ENCODE measurements around the gene TMEM35B.

The TMEM35B gene

GRCh38 chr1:34984793-34985608 is at the start of gene TMEM35B:
TMEM35B (minus strand) TSS chr1:34985347; CDS start chr1:34985305, 42 bp downstream.
- TF ChIP-seq YY1 (IDR thresholded peaks at IDR 0.05; ENCODE audit: insufficient read depth, insufficient read length) = peak; percentile 13
- no peak for TF ChIP-seq SUZ12 (IDR thresholded peaks at IDR 0.05; ENCODE audit: extremely low read depth, insufficient read depth, insufficient read length)
- no peak for TF ChIP-seq ZNF274 (IDR thresholded peaks at IDR 0.05; ENCODE audit: low read depth, low read length)
- H3K9me3 ChIP-seq (ENCODE audit: insufficient read depth, low read length) = no peaks in the 10 kb centered on the region
- peak within 1 kb of the TSS; percentile 95 for H3K9ac ChIP-seq (ENCODE audit: insufficient read length, low read depth)
- peaks cover 8% of the 10 kb centered on the region for H3K4me1 ChIP-seq (ENCODE audit: insufficient read depth, insufficient read length)
- no peaks in the 10 kb centered on the region for H3K27me3 ChIP-seq (ENCODE audit: insufficient read depth, insufficient read length)
- peaks cover 21% of the 10 kb centered on the region for H3K36me3 ChIP-seq (ENCODE audit: insufficient read depth, insufficient read length, low read length)
- peak within 1 kb of the TSS; percentile 79 for H3K4me3 ChIP-seq (ENCODE audit: insufficient read length, low read depth)
- peak; percentile 32 for DNase-seq (ENCODE audit: low read depth, low spot score)

GRCh38 chr1:35033346-35033745 is 48.2 kb upstream of the TMEM35B start:
- Histone ChIP-seq H3K27me3 (ENCODE audit: insufficient read depth, insufficient read length) (no peaks in the 10 kb centered on the region), H3K9me3 (ENCODE audit: insufficient read depth, low read length) (peaks cover 28% of the 10 kb centered on the region), H3K36me3 (ENCODE audit: insufficient read depth, insufficient read length, low read length) (peaks cover 7% of the 10 kb centered on the region), H3K4me1 (ENCODE audit: insufficient read depth, insufficient read length) (no peaks in the 10 kb centered on the region), H3K4me3 (ENCODE audit: insufficient read length, low read depth) (no peak overlapping the region), H3K9ac (ENCODE audit: insufficient read length, low read depth) (no peak overlapping the region)
- no peak for DNase-seq (ENCODE audit: low read depth, low spot score)
- TF ChIP-seq YY1 (IDR thresholded peaks at IDR 0.05; ENCODE audit: insufficient read depth, insufficient read length) (no peak), ZNF274 (IDR thresholded peaks at IDR 0.05; ENCODE audit: low read depth, low read length) (no peak), SUZ12 (IDR thresholded peaks at IDR 0.05; ENCODE audit: extremely low read depth, insufficient read depth, insufficient read length) (no peak)

- Histone ChIP-seq H3K4me1 (ENCODE audit: insufficient read depth, insufficient read length) (no peaks in the 10 kb centered on the region), H3K9me3 (ENCODE audit: insufficient read depth, low read length) (peaks cover 28% of the 10 kb centered on the region), H3K4me3 (ENCODE audit: insufficient read length, low read depth) (peak overlapping the region; percentile 83), H3K9ac (ENCODE audit: insufficient read length, low read depth) (no peak overlapping the region), H3K27me3 (ENCODE audit: insufficient read depth, insufficient read length) (no peaks in the 10 kb centered on the region), H3K36me3 (ENCODE audit: insufficient read depth, insufficient read length, low read length) (peaks cover 13% of the 10 kb centered on the region)
- no peak for DNase-seq (ENCODE audit: low read depth, low spot score)
- no peak for TF ChIP-seq SUZ12 (IDR thresholded peaks at IDR 0.05; ENCODE audit: extremely low read depth, insufficient read depth, insufficient read length)
- no peak for TF ChIP-seq YY1 (IDR thresholded peaks at IDR 0.05; ENCODE audit: insufficient read depth, insufficient read length)
These were observed 47.2 kb upstream of the TMEM35B start for GRCh38 chr1:35032384-35032739.

DNA sequence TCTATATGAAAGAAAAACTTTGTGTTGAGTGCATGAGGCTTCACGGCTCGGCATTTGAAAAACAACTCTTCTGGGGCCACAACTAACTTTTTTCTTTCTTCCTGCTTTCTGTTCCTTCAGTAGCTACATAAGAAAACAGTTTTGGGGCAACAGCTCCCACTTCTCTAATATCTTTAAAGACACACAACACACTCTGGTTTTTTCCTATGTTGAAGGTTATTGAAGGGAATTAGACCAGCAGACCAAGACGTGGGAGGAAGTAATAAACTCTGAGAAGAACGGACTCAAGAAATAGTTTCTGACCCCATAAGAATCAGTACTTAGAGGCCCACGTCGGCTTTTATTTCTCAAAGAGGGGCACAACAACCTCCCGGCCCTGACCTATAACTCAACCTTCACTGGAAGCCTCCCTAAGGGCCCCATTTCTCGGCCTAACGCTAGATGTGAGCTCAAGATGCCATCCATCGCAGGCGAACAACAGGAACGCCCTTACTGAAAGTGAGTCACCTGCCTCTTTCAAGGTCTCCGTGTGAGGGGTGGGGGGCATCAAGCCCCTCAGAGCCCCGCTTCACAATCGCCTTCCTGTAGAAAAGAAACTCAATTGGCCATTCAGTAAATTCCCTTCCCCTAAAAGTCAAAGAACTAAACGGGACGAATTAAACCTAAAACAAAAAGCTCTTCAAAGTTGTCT is 45.8 kb upstream of the TMEM35B start:
- Histone ChIP-seq H3K9me3 (ENCODE audit: insufficient read depth, low read length) (peaks cover 28% of the 10 kb centered on the region), H3K9ac (ENCODE audit: insufficient read length, low read depth) (peak overlapping the region; percentile 77), H3K4me1 (ENCODE audit: insufficient read depth, insufficient read length) (no peaks in the 10 kb centered on the region), H3K36me3 (ENCODE audit: insufficient read depth, insufficient read length, low read length) (peaks cover 17% of the 10 kb centered on the region), H3K4me3 (ENCODE audit: insufficient read length, low read depth) (peak overlapping the region; percentile 83), H3K27me3 (ENCODE audit: insufficient read depth, insufficient read length) (no peaks in the 10 kb centered on the region)
- DNase-seq (ENCODE audit: low read depth, low spot score) = peak; percentile 35
- TF ChIP-seq SUZ12 (IDR thresholded peaks at IDR 0.05; ENCODE audit: extremely low read depth, insufficient read depth, insufficient read length) (no peak), ZNF274 (IDR thresholded peaks at IDR 0.05; ENCODE audit: low read depth, low read length) (no peak)

- Histone ChIP-seq H3K27me3 (ENCODE audit: insufficient read depth, insufficient read length) (no peaks in the 10 kb centered on the region), H3K36me3 (ENCODE audit: insufficient read depth, insufficient read length, low read length) (peaks cover 17% of the 10 kb centered on the region), H3K9me3 (ENCODE audit: insufficient read depth, low read length) (peaks cover 28% of the 10 kb centered on the region), H3K4me1 (ENCODE audit: insufficient read depth, insufficient read length) (no peaks in the 10 kb centered on the region), H3K9ac (ENCODE audit: insufficient read length, low read depth) (peak overlapping the region; percentile 77), H3K4me3 (ENCODE audit: insufficient read length, low read depth) (peak overlapping the region; percentile 83)
- DNase-seq (ENCODE audit: low read depth, low spot score) = no peak
- TF ChIP-seq YY1 (IDR thresholded peaks at IDR 0.05; ENCODE audit: insufficient read depth, insufficient read length) = no peak
These were observed 45.2 kb upstream of the TMEM35B start for GRCh38 chr1:35030338-35030737.

- H3K4me1 ChIP-seq (ENCODE audit: insufficient read depth, insufficient read length) = no peaks in the 10 kb centered on the region
- no peak for TF ChIP-seq SUZ12 (IDR thresholded peaks at IDR 0.05; ENCODE audit: extremely low read depth, insufficient read depth, insufficient read length)
- no peak for TF ChIP-seq ZNF274 (IDR thresholded peaks at IDR 0.05; ENCODE audit: low read depth, low read length)
- no peak for TF ChIP-seq YY1 (IDR thresholded peaks at IDR 0.05; ENCODE audit: insufficient read depth, insufficient read length)
- no peak for DNase-seq (ENCODE audit: low read depth, low spot score)
- peaks cover 27% of the 10 kb centered on the region for H3K9me3 ChIP-seq (ENCODE audit: insufficient read depth, low read length)
- no peaks in the 10 kb centered on the region for H3K27me3 ChIP-seq (ENCODE audit: insufficient read depth, insufficient read length)
- no peak overlapping the region for H3K4me3 ChIP-seq (ENCODE audit: insufficient read length, low read depth)
- H3K9ac ChIP-seq (ENCODE audit: insufficient read length, low read depth) = no peak overlapping the region
- peaks cover 18% of the 10 kb centered on the region for H3K36me3 ChIP-seq (ENCODE audit: insufficient read depth, insufficient read length, low read length)
These were observed 44.6 kb upstream of the TMEM35B start for GRCh38 chr1:35029761-35030160.

- Histone ChIP-seq H3K9ac (ENCODE audit: insufficient read length, low read depth) (no peak overlapping the region), H3K9me3 (ENCODE audit: insufficient read depth, low read length) (no peaks in the 10 kb centered on the region), H3K36me3 (ENCODE audit: insufficient read depth, insufficient read length, low read length) (peaks cover 24% of the 10 kb centered on the region), H3K27me3 (ENCODE audit: insufficient read depth, insufficient read length) (no peaks in the 10 kb centered on the region), H3K4me3 (ENCODE audit: insufficient read length, low read depth) (no peak overlapping the region), H3K4me1 (ENCODE audit: insufficient read depth, insufficient read length) (no peaks in the 10 kb centered on the region)
- no peak for DNase-seq (ENCODE audit: low read depth, low spot score)
- no peak for TF ChIP-seq ZNF274 (IDR thresholded peaks at IDR 0.05; ENCODE audit: low read depth, low read length)
- TF ChIP-seq YY1 (IDR thresholded peaks at IDR 0.05; ENCODE audit: insufficient read depth, insufficient read length) = no peak
- TF ChIP-seq SUZ12 (IDR thresholded peaks at IDR 0.05; ENCODE audit: extremely low read depth, insufficient read depth, insufficient read length) = no peak
These were observed 31.3 kb upstream of the TMEM35B start for GRCh38 chr1:35016406-35016805.

All from NT2/D1 (cell line).